HG03457 (cell line): ENCODE results near the gene ARL8B.

Source experiments
- ATAC-seq: cut with Tn5 transposase; IDR thresholded peaks from one replicate; pipeline ENCODE4 v1.9.1; 2021; ENCODE audit warnings: moderate number of reproducible peaks; ENCODE audit not compliant: unreplicated experiment

Gene ARL8B

GRCh38 chr3:5202222-5202621 lies 80.1 kb downstream of the ARL8B start:
- ATAC-seq = no peak

GRCh38 chr3:5205165-5205941 lies 83.3 kb downstream of the ARL8B start:
- ATAC-seq = peak; percentile 99

GRCh38 chr3:5210926-5211325 lies 88.8 kb downstream of the ARL8B start:
- no peak for ATAC-seq

- ATAC-seq = no peak
Observed at GRCh38 chr3:5212628-5213573, 90.8 kb downstream of the ARL8B start.

GRCh38 chr3:5213574-5213966 lies 91.5 kb downstream of the ARL8B start:
- no peak for ATAC-seq

- no peak for ATAC-seq
Observed at GRCh38 chr3:5214352-5214751, 92.3 kb downstream of the ARL8B start.

GRCh38 chr3:5217824-5218595 lies 95.9 kb downstream of the ARL8B start:
- no peak for ATAC-seq

GRCh38 chr3:5218815-5219214 lies 96.7 kb downstream of the ARL8B start:
- no peak for ATAC-seq

GRCh38 chr3:5219216-5219615 lies 97.1 kb downstream of the ARL8B start:
- ATAC-seq = no peak

- ATAC-seq = no peak
Observed at GRCh38 chr3:5220193-5220592, 98.1 kb downstream of the ARL8B start.

GRCh38 chr3:5220667-5221431 lies 98.8 kb downstream of the ARL8B start:
- ATAC-seq = no peak

GRCh38 chr3:5221701-5222100 lies 99.6 kb downstream of the ARL8B start:
- no peak for ATAC-seq

GRCh38 chr3:5222283-5223005 lies 100.4 kb downstream of the ARL8B start:
- no peak for ATAC-seq

- no peak for ATAC-seq
Observed at GRCh38 chr3:5226783-5227182, 104.7 kb downstream of the ARL8B start.

GRCh38 chr3:5227812-5228211 lies 105.7 kb downstream of the ARL8B start:
- ATAC-seq = no peak

- ATAC-seq = no peak
Observed at GRCh38 chr3:5229414-5229813, 107.3 kb downstream of the ARL8B start.
